ENCODE measurements around the gene TIE1.

GRCh38 chr1:43314233-43314632, 13.5 kb downstream of the TIE1 start:
- no peak for TF ChIP-seq CTCF (IDR thresholded peaks at IDR 0.05)
- no peak for TF ChIP-seq POLR2A (IDR thresholded peaks at IDR 0.05)
